Right lobe of liver (tissue), 4 donors: ENCODE results near the gene IFNL4.

Experiments used
- CTCF ChIP-seq, 4 donors: fragments of 200-600 bp in 3 of 4; fragments of 450-650 bp in 1 of 4; IDR thresholded peaks; one replicate each; pipeline versions ENCODE4 v1.5.1 to v1.8.0; 2016 to 2022; ENCODE audit warnings: antibody characterized with exemption in 4 of 4, mild to moderate bottlenecking in 2 of 4
- POLR2A ChIP-seq: fragments of 450-650 bp; IDR thresholded peaks from one replicate; pipeline ENCODE4 v1.6.1; 2017; ENCODE audit warnings: antibody characterized with exemption, mild to moderate bottlenecking
- donor health status: DM: no; HTN: no; CAD: no.
- donor health status: DM: no; HTN: no; CAD: no.
- donor health status: DM: no; HTN: yes; CAD: no.

- no peak for TF ChIP-seq CTCF (IDR thresholded peaks at IDR 0.05)
- TF ChIP-seq POLR2A, result no peak
These were observed 35.4 kb upstream of the IFNL4 start for GRCh38 chr19:39284032-39284431.
